Activated T-helper 2 cell treated with anti-CD3 and anti-CD28 coated beads, Interferon-gamma antibody, Interleukin-2, Interleukin-4, amounts not matched to agents 10 μg/mL and 5 μg/mL and 100 μg/mL, durations not matched to agents 14 hours and 24 hours and 36 hours (primary cell): ENCODE measurements around the gene PCDH9. TPM values are rescaled to one million over a fixed set of nuclear protein-coding genes. Genes with fewer than 3 reads are reported as not detected.

Experiments used
- DNase-seq: peaks from one replicate; pipeline ENCODE4 v3.0.0; 2021; ENCODE audit warnings: low spot score
- H3K27ac Mint-ChIP-seq: one replicate; pipeline ENCODE4 v1.8.0; 2021; ENCODE audit warnings: mixed read lengths
- H3K27me3 Mint-ChIP-seq: one replicate; pipeline ENCODE4 v1.8.0; 2021; ENCODE audit warnings: low read depth, mixed read lengths
- H3K36me3 Mint-ChIP-seq: one replicate; pipeline ENCODE4 v1.8.0; 2021; ENCODE audit warnings: low read depth, mixed read lengths
- H3K4me1 Mint-ChIP-seq: one replicate; pipeline ENCODE4 v1.8.0; 2021; ENCODE audit warnings: low read depth, mixed read lengths
- H3K4me3 Mint-ChIP-seq: one replicate; pipeline ENCODE4 v1.8.0; 2021; ENCODE audit warnings: low read depth, mild to moderate bottlenecking, moderate library complexity, mixed read lengths
- H3K9me3 Mint-ChIP-seq: one replicate; pipeline ENCODE4 v1.8.0; 2021; ENCODE audit warnings: mixed read lengths
- intact Hi-C: fragments of 100-400 bp; cut with micrococcal nuclease; formaldehyde crosslinking; loops from one replicate; pipeline ENCODE4 v1.15.1; 2023
- total RNA-seq: library from RNA; stranded (reverse); gene quantifications from 2 replicates; pipeline ENCODE4 v1.2.3, GENCODE V29; 2022

The PCDH9 gene
- total RNA-seq, 1 donor from 2014 or later, result 0.18 TPM

- Mint-ChIP-seq H3K4me3 (no peak overlapping the region), H3K9me3 (no peaks in the 10 kb centered on the region), H3K27me3 (no peaks in the 10 kb centered on the region), H3K36me3 (no peaks in the 10 kb centered on the region), H3K27ac (no peak overlapping the region), H3K4me1 (no peaks in the 10 kb centered on the region)
- intact Hi-C loops, result no loop called here
- no peak for DNase-seq
Measured at GRCh38 chr13:66537417-66537816, 692.7 kb downstream of the PCDH9 start.

GRCh38 chr13:66536746-66537145 is 693.4 kb downstream of the PCDH9 start:
- no peaks in the 10 kb centered on the region for H3K27me3 Mint-ChIP-seq
- no peaks in the 10 kb centered on the region for H3K4me1 Mint-ChIP-seq
- H3K4me3 Mint-ChIP-seq, result no peak overlapping the region
- no peak overlapping the region for H3K27ac Mint-ChIP-seq
- no peaks in the 10 kb centered on the region for H3K9me3 Mint-ChIP-seq
- intact Hi-C loops, result no loop called here
- DNase-seq, result no peak
- H3K36me3 Mint-ChIP-seq, result no peaks in the 10 kb centered on the region

GRCh38 chr13:66534561-66534960 is 695.6 kb downstream of the PCDH9 start:
- H3K27ac Mint-ChIP-seq, result no peak overlapping the region
- H3K9me3 Mint-ChIP-seq, result no peaks in the 10 kb centered on the region
- intact Hi-C loops, result no loop called here
- no peak overlapping the region for H3K4me3 Mint-ChIP-seq
- H3K4me1 Mint-ChIP-seq, result no peaks in the 10 kb centered on the region
- DNase-seq, result no peak
- H3K36me3 Mint-ChIP-seq, result no peaks in the 10 kb centered on the region
- H3K27me3 Mint-ChIP-seq, result no peaks in the 10 kb centered on the region

GRCh38 chr13:66532845-66533244 is 697.3 kb downstream of the PCDH9 start:
- intact Hi-C loops, result no loop called here
- no peaks in the 10 kb centered on the region for H3K9me3 Mint-ChIP-seq
- H3K4me3 Mint-ChIP-seq, result no peak overlapping the region
- DNase-seq, result no peak
- no peaks in the 10 kb centered on the region for H3K36me3 Mint-ChIP-seq
- H3K4me1 Mint-ChIP-seq, result no peaks in the 10 kb centered on the region
- no peaks in the 10 kb centered on the region for H3K27me3 Mint-ChIP-seq
- no peak overlapping the region for H3K27ac Mint-ChIP-seq

- no peak for DNase-seq
- H3K9me3 Mint-ChIP-seq, result no peaks in the 10 kb centered on the region
- H3K27me3 Mint-ChIP-seq, result no peaks in the 10 kb centered on the region
- H3K4me3 Mint-ChIP-seq, result no peak overlapping the region
- intact Hi-C loops, result no loop called here
- H3K27ac Mint-ChIP-seq, result no peak overlapping the region
- H3K36me3 Mint-ChIP-seq, result no peaks in the 10 kb centered on the region
- no peaks in the 10 kb centered on the region for H3K4me1 Mint-ChIP-seq
Measured at GRCh38 chr13:66532146-66532545, 698.0 kb downstream of the PCDH9 start.

GRCh38 chr13:66530686-66531085 is 699.5 kb downstream of the PCDH9 start:
- no peak for DNase-seq
- no peaks in the 10 kb centered on the region for H3K4me1 Mint-ChIP-seq
- no peak overlapping the region for H3K4me3 Mint-ChIP-seq
- intact Hi-C loops, result no loop called here
- no peaks in the 10 kb centered on the region for H3K36me3 Mint-ChIP-seq
- H3K9me3 Mint-ChIP-seq, result no peaks in the 10 kb centered on the region
- H3K27me3 Mint-ChIP-seq, result no peaks in the 10 kb centered on the region
- H3K27ac Mint-ChIP-seq, result no peak overlapping the region

GRCh38 chr13:66530158-66530557 is 700.0 kb downstream of the PCDH9 start:
- Mint-ChIP-seq H3K27me3 (no peaks in the 10 kb centered on the region), H3K27ac (no peak overlapping the region), H3K4me3 (no peak overlapping the region), H3K4me1 (no peaks in the 10 kb centered on the region), H3K9me3 (no peaks in the 10 kb centered on the region), H3K36me3 (no peaks in the 10 kb centered on the region)
- DNase-seq, result no peak
- intact Hi-C loops, result no loop called here

GRCh38 chr13:66528944-66529576 is 701.1 kb downstream of the PCDH9 start:
- intact Hi-C loops, result no loop called here
- no peaks in the 10 kb centered on the region for H3K9me3 Mint-ChIP-seq
- DNase-seq, result no peak
- no peak overlapping the region for H3K4me3 Mint-ChIP-seq
- H3K4me1 Mint-ChIP-seq, result no peaks in the 10 kb centered on the region
- no peak overlapping the region for H3K27ac Mint-ChIP-seq
- no peaks in the 10 kb centered on the region for H3K36me3 Mint-ChIP-seq
- H3K27me3 Mint-ChIP-seq, result no peaks in the 10 kb centered on the region

- DNase-seq, result no peak
- intact Hi-C loops, result no loop called here
- H3K36me3 Mint-ChIP-seq, result no peaks in the 10 kb centered on the region
- H3K9me3 Mint-ChIP-seq, result no peaks in the 10 kb centered on the region
- H3K4me1 Mint-ChIP-seq, result no peaks in the 10 kb centered on the region
- H3K4me3 Mint-ChIP-seq, result no peak overlapping the region
- no peak overlapping the region for H3K27ac Mint-ChIP-seq
- H3K27me3 Mint-ChIP-seq, result no peaks in the 10 kb centered on the region
Measured at GRCh38 chr13:66528180-66528579, 702.0 kb downstream of the PCDH9 start.

- Mint-ChIP-seq H3K27me3 (no peaks in the 10 kb centered on the region), H3K4me1 (no peaks in the 10 kb centered on the region), H3K36me3 (no peaks in the 10 kb centered on the region), H3K4me3 (no peak overlapping the region), H3K9me3 (no peaks in the 10 kb centered on the region), H3K27ac (no peak overlapping the region)
- intact Hi-C loops, result no loop called here
- DNase-seq, result no peak
Measured at GRCh38 chr13:66520511-66521355, 709.4 kb downstream of the PCDH9 start.

- no peak overlapping the region for H3K27ac Mint-ChIP-seq
- intact Hi-C loops, result no loop called here
- H3K4me1 Mint-ChIP-seq, result no peaks in the 10 kb centered on the region
- H3K4me3 Mint-ChIP-seq, result no peak overlapping the region
- no peaks in the 10 kb centered on the region for H3K9me3 Mint-ChIP-seq
- no peaks in the 10 kb centered on the region for H3K27me3 Mint-ChIP-seq
- DNase-seq, result no peak
- no peaks in the 10 kb centered on the region for H3K36me3 Mint-ChIP-seq
Measured at GRCh38 chr13:66519259-66519658, 710.9 kb downstream of the PCDH9 start.

- H3K36me3 Mint-ChIP-seq, result no peaks in the 10 kb centered on the region
- no peak for DNase-seq
- no peak overlapping the region for H3K4me3 Mint-ChIP-seq
- no peak overlapping the region for H3K27ac Mint-ChIP-seq
- H3K4me1 Mint-ChIP-seq, result no peaks in the 10 kb centered on the region
- no peaks in the 10 kb centered on the region for H3K9me3 Mint-ChIP-seq
- H3K27me3 Mint-ChIP-seq, result no peaks in the 10 kb centered on the region
- intact Hi-C loops, result no loop called here
Measured at GRCh38 chr13:66518068-66518467, 712.1 kb downstream of the PCDH9 start.

- DNase-seq, result no peak
- Mint-ChIP-seq H3K36me3 (no peaks in the 10 kb centered on the region), H3K4me3 (no peak overlapping the region), H3K9me3 (no peaks in the 10 kb centered on the region), H3K4me1 (no peaks in the 10 kb centered on the region), H3K27me3 (no peaks in the 10 kb centered on the region), H3K27ac (no peak overlapping the region)
- intact Hi-C loops, result no loop called here
Measured at GRCh38 chr13:66513728-66514127, 716.4 kb downstream of the PCDH9 start.
